NOMO-1 treated with DMSO at 0.1 percent for 48 hours (cell line): ENCODE measurements around the gene OR11G2.
A peak's percentile ranks its signal among the peaks of the same experiment; 100 is the strongest.
"Not testable (repeated sequence)": the region's sequence is repeated elsewhere in the genome, so short reads cannot be mapped to it uniquely, and the experiment has no call there.

Source experiments
- DNase-seq: peaks from one replicate; lab custom pipeline; 2025; ENCODE audit not compliant: unreplicated experiment; lab: John Stamatoyannopoulos, UW

OR11G2 gene

DNA sequence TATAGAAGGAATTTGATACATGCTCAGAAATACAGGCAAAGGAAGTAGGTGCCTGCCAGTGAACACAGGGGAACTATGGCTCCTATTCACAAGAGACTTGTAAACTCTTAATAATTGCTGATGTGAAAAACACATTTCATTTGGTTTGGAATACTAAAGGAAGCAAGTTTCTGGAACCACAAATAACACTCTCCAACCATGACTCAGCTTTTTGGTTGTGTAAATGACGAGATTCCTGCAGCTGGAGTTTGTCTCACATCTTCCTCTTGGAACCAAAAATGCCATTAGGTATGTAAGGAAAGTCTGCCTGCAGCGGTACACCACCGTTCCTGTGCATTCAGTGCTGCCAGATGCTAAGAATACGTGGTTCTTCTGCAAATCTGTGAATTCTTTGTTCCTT is 28.3 kb downstream of the OR11G2 start:
- no peak for DNase-seq

DNA sequence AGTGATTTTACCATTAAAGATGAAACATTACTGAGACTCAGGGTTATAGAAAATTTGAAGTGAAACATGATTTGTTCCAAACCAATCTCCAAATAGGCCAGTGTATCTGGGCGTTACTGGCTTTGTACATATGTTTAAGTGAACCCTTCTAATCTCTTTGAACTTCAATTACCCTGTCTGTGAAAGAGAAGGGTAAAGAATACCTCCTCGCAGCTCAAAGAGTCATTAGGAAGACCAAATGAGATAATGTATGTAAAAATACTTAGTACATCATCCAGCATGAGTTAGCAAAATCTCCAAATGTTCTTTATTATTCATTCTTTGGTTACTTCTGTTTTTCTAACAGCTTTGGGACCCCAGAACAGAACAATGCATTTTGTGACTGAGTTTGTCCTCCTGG is 32.7 kb downstream of the OR11G2 start, which contains the start of gene OR11H6:
Gene OR11H6, plus strand, starts transcription at position 301 of the 400 bp plus-strand sequence. Its CDS starts 0 bp downstream, at position 301.
- DNase-seq = no peak

DNA sequence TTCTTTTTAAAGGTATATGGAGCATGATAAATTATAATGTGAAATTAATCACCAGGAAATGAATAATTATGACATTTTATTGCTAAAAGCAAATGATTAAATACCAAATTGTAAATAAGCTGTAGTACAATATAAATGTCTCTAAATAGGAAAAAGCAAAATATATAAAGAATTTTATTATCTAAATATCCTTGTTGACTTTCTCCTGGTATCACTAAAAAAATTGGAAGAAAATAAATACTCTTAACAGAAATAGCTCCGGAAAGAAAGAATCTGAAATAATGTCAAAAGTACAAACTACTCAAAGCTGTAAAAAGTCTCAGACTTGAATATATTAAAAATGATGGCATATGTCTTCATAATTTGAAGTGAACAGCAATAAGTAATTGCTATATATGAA is 38.0 kb downstream of the OR11G2 start, which contains the start of gene OR11H7:
Gene OR11H7, plus strand, starts transcription at position 301 of the 400 bp plus-strand sequence.
- DNase-seq = no peak

DNA sequence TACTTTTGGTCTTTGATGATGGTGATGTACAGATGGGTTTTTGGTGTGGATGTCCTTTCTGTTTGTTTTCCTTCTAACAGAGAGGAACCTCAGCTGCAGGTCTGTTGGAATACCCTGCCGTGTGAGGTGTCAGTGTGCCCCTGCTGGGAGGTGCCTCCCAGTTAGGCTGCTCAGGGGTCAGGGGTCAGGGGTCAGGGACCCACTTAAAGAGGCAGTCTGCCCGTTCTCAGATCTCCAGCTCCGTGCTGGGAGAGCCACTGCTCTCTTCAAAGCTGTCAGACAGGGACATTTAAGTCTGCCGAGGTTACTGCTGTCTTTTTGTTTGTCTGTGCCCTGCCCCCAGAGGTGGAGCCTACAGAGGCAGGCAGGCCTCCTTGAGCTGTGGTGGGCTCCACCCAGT is 44.7 kb downstream of the OR11G2 start:
- not testable (repeated sequence) for DNase-seq

DNA sequence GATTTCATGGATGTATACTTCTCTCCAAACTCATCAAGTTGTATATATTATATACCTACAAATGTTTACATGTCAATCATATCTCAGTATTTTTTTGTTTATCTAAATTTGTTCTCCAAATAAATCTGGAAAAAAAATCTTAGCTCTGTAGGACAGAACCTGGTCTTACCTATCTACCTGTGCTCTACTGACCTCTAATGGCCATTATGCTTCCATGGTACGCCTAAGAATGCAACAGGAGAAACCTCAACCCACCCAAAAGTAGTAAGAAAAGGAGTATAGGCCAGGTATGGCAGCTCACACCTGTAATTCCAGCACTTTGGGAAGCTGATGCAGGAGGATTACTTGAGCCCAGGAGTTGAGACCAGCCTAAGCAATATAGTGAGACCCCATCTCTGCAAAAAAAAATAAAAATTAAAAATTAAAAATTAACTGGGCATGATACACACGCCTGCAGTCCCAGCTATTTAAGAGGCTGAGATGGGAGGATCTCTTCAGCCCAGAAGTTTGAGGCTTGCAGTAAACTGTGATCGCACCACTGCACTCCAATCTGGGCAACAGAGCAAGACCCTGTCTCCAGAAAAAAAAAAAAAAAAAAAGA is 57.0 kb downstream of the OR11G2 start:
- peak; percentile 33 for DNase-seq
